ENCODE measurements around the gene PRSS12. TPM values are rescaled to one million over a fixed set of nuclear protein-coding genes. Genes with fewer than 3 reads are reported as not detected.

Gene PRSS12
- polyA plus RNA-seq, 6 donors from 2014 or later: 0.05 to 0.16 (median 0.08) TPM; not detected in 2

GRCh38 chr4:118351851-118352827 lies 664 bp downstream of the PRSS12 start:
- H3K4me3 Mint-ChIP-seq: peak overlapping the region; percentile 32 to 88 (median 84)
- peaks cover 60 to 76% (median 69%) of the 10 kb centered on the region in 3 donors for H3K27me3 Mint-ChIP-seq
- DNase-seq: peak; percentile 6
- ATAC-seq (ENCODE audit: low read depth in 2 of 2): peak; percentile 19 to 25
- peaks cover 0 to 8% of the 10 kb centered on the region in 2 donors for H3K36me3 Mint-ChIP-seq
- peaks cover 12 to 17% (median 16%) of the 10 kb centered on the region in 3 donors for H3K4me1 Mint-ChIP-seq
- H3K9me3 Mint-ChIP-seq: peaks cover 0 to 2% (median 0%) of the 10 kb centered on the region in 7 donors
- peak overlapping the region in 1 of 6 donors; percentile 43 for H3K27ac Mint-ChIP-seq

DNA sequence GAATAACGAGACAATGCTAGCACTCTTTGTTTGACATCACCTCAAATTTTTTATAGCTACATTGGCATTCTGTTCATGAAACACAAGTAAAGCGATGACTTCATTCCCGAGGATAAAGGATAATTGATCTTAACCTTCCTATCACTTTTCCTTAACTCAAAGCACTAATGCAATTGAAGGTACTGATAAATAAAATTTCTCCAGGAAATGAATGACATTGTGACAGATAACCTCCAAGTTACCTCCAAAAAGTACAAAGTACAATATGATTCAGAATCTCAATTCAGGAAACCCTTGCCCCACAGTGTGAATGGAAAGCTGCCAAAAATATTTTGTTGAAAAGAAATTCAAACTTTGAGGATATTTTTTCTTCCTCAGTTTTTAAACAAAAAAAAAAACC lies 1.8 kb downstream of the PRSS12 start:
- no peak overlapping the region for H3K4me3 Mint-ChIP-seq
- H3K36me3 Mint-ChIP-seq: peaks cover 0 to 8% of the 10 kb centered on the region in 2 donors
- peaks cover 49 to 75% (median 57%) of the 10 kb centered on the region in 3 donors for H3K27me3 Mint-ChIP-seq
- H3K9me3 Mint-ChIP-seq: peaks cover 0 to 2% (median 0%) of the 10 kb centered on the region in 7 donors
- no peak for DNase-seq
- peaks cover 12 to 17% (median 16%) of the 10 kb centered on the region in 3 donors for H3K4me1 Mint-ChIP-seq
- H3K27ac Mint-ChIP-seq: no peak overlapping the region
- ATAC-seq (ENCODE audit: low read depth in 2 of 2): no peak

GRCh38 chr4:118348886-118349285 lies 3.9 kb downstream of the PRSS12 start:
- Mint-ChIP-seq H3K27me3 (peaks cover 36 to 55% (median 43%) of the 10 kb centered on the region in 3 donors), H3K36me3 (peaks cover 0 to 8% of the 10 kb centered on the region in 2 donors), H3K27ac (no peak overlapping the region), H3K4me1 (peaks cover 12 to 16% (median 12%) of the 10 kb centered on the region in 3 donors), H3K4me3 (no peak overlapping the region), H3K9me3 (peaks cover 0 to 2% (median 0%) of the 10 kb centered on the region in 7 donors)
- no peak for DNase-seq
- ATAC-seq (ENCODE audit: low read depth in 2 of 2): no peak

DNA sequence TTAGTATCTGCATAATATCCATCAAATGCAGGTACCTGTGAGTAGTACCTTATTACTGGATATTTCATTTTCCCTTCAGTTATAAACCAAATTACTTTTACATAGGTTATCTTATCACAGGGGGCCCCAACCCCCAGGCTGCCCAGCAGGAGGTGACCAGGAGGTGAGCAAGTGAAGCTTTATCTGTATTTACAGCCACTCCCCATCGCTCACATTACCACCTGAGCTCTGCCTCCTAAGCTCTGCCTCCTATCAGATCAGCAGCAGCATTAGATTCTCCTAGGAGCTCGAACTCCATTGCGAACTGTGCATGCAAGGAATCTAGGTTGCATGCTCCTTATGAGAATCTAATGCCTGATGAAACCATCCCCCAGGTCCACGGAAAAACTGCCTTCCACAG lies 6.3 kb downstream of the PRSS12 start:
- Mint-ChIP-seq H3K27ac (no peak overlapping the region), H3K4me1 (peaks cover 0 to under 1% (median 0%) of the 10 kb centered on the region in 3 donors), H3K4me3 (no peak overlapping the region), H3K9me3 (peaks cover 0 to 2% (median 0%) of the 10 kb centered on the region in 7 donors), H3K36me3 (no peaks in the 10 kb centered on the region), H3K27me3 (peaks cover 21 to 47% (median 30%) of the 10 kb centered on the region in 3 donors)
- ATAC-seq (ENCODE audit: low read depth in 2 of 2): no peak
- no peak for DNase-seq

- H3K36me3 Mint-ChIP-seq: no peaks in the 10 kb centered on the region
- H3K27ac Mint-ChIP-seq: no peak overlapping the region
- peaks cover 15 to 46% (median 33%) of the 10 kb centered on the region in 3 donors for H3K27me3 Mint-ChIP-seq
- no peak overlapping the region for H3K4me3 Mint-ChIP-seq
- no peak for DNase-seq
- no peak for ATAC-seq (ENCODE audit: low read depth in 2 of 2)
- H3K4me1 Mint-ChIP-seq: no peaks in the 10 kb centered on the region
- H3K9me3 Mint-ChIP-seq: peaks cover 0 to 2% (median 0%) of the 10 kb centered on the region in 7 donors
Observed at GRCh38 chr4:118345813-118346212, 7.0 kb downstream of the PRSS12 start.

DNA sequence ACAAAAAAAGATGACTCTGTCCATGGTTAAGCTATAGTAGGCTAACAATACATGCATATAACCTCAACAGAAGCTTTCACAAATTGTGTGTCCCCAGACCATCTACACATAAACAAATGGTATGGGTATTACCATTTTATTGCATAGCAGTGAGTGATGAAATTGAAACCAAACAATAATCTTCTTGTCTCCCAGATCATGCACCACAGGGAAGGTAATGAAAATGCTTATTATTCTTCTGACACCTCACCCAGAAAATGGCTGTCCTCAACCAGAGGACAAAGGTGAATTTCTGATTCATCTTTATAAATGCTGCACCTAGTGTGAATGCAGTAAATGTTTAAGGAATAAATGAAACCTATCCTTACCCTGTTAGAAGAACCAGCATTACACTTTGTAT lies 8.0 kb downstream of the PRSS12 start:
- Mint-ChIP-seq H3K4me3 (no peak overlapping the region), H3K27me3 (peaks cover 8 to 42% (median 30%) of the 10 kb centered on the region in 3 donors), H3K27ac (no peak overlapping the region), H3K4me1 (no peaks in the 10 kb centered on the region), H3K36me3 (no peaks in the 10 kb centered on the region), H3K9me3 (peaks cover 0 to 2% (median 0%) of the 10 kb centered on the region in 7 donors)
- ATAC-seq (ENCODE audit: low read depth in 2 of 2): no peak
- no peak for DNase-seq

DNA sequence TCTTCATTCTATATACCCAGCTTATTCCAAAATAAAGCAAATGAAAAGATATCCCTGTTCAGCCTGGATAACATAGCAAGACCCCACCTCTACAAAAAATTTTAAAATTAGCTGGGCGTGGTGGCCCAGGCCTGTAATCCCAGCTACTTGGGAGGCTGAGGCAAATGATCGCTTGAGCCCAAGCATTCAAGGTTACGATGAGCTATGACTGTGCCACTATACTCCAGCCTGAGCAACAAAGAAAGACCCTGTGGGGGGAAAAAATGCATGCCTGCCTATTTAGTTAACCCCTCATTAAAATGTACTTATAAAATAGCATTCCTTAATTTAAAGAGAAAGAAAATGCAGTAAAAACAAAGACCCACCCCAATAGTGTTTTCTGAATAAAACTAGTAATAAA lies 9.3 kb downstream of the PRSS12 start:
- H3K4me3 Mint-ChIP-seq: no peak overlapping the region
- H3K9me3 Mint-ChIP-seq: peaks cover 0 to 2% (median 0%) of the 10 kb centered on the region in 7 donors
- no peak for DNase-seq
- no peaks in the 10 kb centered on the region for H3K36me3 Mint-ChIP-seq
- ATAC-seq (ENCODE audit: low read depth in 2 of 2): no peak
- H3K4me1 Mint-ChIP-seq: no peaks in the 10 kb centered on the region
- H3K27me3 Mint-ChIP-seq: peaks cover 4 to 30% (median 17%) of the 10 kb centered on the region in 3 donors
- H3K27ac Mint-ChIP-seq: no peak overlapping the region

DNA sequence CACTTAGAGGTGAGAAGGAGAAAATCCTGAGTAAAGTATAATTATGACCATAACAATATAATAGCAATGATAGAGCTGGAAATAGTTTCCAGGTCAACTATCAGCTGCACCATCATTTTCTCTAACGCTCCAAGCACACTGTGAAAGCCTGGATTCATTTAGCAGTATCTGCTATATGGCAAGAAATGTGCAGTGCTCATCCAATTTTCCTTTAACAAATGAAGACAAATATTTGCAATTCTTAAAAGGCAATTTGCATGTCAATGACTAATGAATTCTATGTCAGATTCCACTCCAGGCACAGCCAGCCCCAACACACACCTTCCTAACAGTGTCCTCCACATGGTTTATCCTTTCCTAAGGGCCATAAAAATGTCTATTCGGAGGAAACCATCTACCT lies 12.7 kb downstream of the PRSS12 start:
- Mint-ChIP-seq H3K27me3 (peaks cover 7 to 17% (median 14%) of the 10 kb centered on the region in 3 donors), H3K27ac (no peak overlapping the region), H3K4me1 (no peaks in the 10 kb centered on the region), H3K4me3 (no peak overlapping the region), H3K9me3 (no peaks in the 10 kb centered on the region), H3K36me3 (no peaks in the 10 kb centered on the region)
- no peak for DNase-seq
- ATAC-seq (ENCODE audit: low read depth in 2 of 2): no peak

GRCh38 chr4:118338981-118339765 lies 13.6 kb downstream of the PRSS12 start:
- Mint-ChIP-seq H3K4me3 (no peak overlapping the region), H3K4me1 (no peaks in the 10 kb centered on the region), H3K9me3 (no peaks in the 10 kb centered on the region), H3K27ac (no peak overlapping the region), H3K27me3 (peaks cover 3 to 17% (median 14%) of the 10 kb centered on the region in 3 donors), H3K36me3 (no peaks in the 10 kb centered on the region)
- DNase-seq (no peak), ATAC-seq (ENCODE audit: low read depth in 2 of 2) (no peak)

GRCh38 chr4:118338518-118338917 lies 14.3 kb downstream of the PRSS12 start:
- H3K4me3 Mint-ChIP-seq: no peak overlapping the region
- H3K27me3 Mint-ChIP-seq: peaks cover 3 to 17% (median 14%) of the 10 kb centered on the region in 3 donors
- no peaks in the 10 kb centered on the region for H3K36me3 Mint-ChIP-seq
- H3K4me1 Mint-ChIP-seq: no peaks in the 10 kb centered on the region
- ATAC-seq (ENCODE audit: low read depth in 2 of 2): no peak
- no peaks in the 10 kb centered on the region for H3K9me3 Mint-ChIP-seq
- no peak overlapping the region for H3K27ac Mint-ChIP-seq
- no peak for DNase-seq

DNA sequence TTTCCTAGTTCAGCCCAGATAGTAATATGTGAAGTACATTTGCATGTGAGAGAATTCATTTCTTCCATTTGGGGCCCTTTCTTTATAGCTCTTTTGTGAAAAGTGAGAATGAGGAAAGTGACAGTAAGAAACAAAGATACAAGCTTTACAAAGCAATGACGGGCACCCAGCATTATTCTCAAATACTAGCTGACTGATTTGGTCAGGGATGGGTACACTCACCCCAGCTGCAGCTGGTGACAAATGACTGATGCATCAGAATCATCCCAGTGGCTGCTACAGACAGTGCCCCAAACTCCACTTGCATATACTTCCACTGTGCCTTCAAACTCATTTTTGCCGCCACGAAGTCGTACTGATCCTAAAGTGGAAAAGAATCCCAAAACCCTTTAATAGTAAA lies 14.8 kb downstream of the PRSS12 start:
- no peak for ATAC-seq (ENCODE audit: low read depth in 2 of 2)
- H3K9me3 Mint-ChIP-seq: no peaks in the 10 kb centered on the region
- no peak overlapping the region for H3K4me3 Mint-ChIP-seq
- DNase-seq: no peak
- no peaks in the 10 kb centered on the region for H3K36me3 Mint-ChIP-seq
- H3K4me1 Mint-ChIP-seq: no peaks in the 10 kb centered on the region
- peaks cover 4 to 17% (median 9%) of the 10 kb centered on the region in 3 donors for H3K27me3 Mint-ChIP-seq
- no peak overlapping the region for H3K27ac Mint-ChIP-seq

GRCh38 chr4:118335774-118336173 lies 17.0 kb downstream of the PRSS12 start:
- H3K36me3 Mint-ChIP-seq: no peaks in the 10 kb centered on the region
- no peaks in the 10 kb centered on the region for H3K9me3 Mint-ChIP-seq
- H3K27me3 Mint-ChIP-seq: peaks cover 3 to 7% (median 5%) of the 10 kb centered on the region in 3 donors
- peak overlapping the region in 1 of 6 donors; percentile 6 for H3K27ac Mint-ChIP-seq
- ATAC-seq (ENCODE audit: low read depth in 2 of 2) (no peak), DNase-seq (no peak)
- H3K4me1 Mint-ChIP-seq: no peaks in the 10 kb centered on the region
- no peak overlapping the region for H3K4me3 Mint-ChIP-seq

GRCh38 chr4:118335324-118335723 lies 17.5 kb downstream of the PRSS12 start:
- no peak for ATAC-seq (ENCODE audit: low read depth in 2 of 2)
- Mint-ChIP-seq H3K27ac (peak overlapping the region in 1 of 6 donors; percentile 6), H3K9me3 (no peaks in the 10 kb centered on the region), H3K27me3 (peaks cover 0 to 7% (median under 1%) of the 10 kb centered on the region in 3 donors), H3K36me3 (no peaks in the 10 kb centered on the region), H3K4me1 (no peaks in the 10 kb centered on the region), H3K4me3 (no peak overlapping the region)
- DNase-seq: no peak
